Lower lobe of right lung (tissue), 2 donors: ENCODE measurements around the gene PRKCH. TPM values are rescaled to one million over a fixed set of nuclear protein-coding genes. Genes with fewer than 3 reads are reported as not detected.
A peak's percentile ranks its signal among the peaks of the same experiment; 100 is the strongest.

ENCODE experiments used
- ATAC-seq, 2 donors: fragments of 200-7000 bp; cut with Tn5 transposase; one replicate each; pipeline ENCODE4 v1.9.1; 2020 to 2022; ENCODE audit warnings: mild to moderate bottlenecking in 2 of 2, moderate library complexity in 2 of 2
- DNase-seq: peaks from one replicate; pipeline ENCODE4 v3.0.0-alpha.2; 2020
- H3K27ac ChIP-seq: fragments of 200-600 bp; one replicate; pipeline ENCODE4 v1.8.0; 2022
- H3K27me3 ChIP-seq: fragments of 200-600 bp; one replicate; pipeline ENCODE4 v1.8.0; 2022; ENCODE audit warnings: low read depth
- H3K36me3 ChIP-seq: fragments of 200-600 bp; one replicate; pipeline ENCODE4 v1.8.0; 2022; ENCODE audit warnings: mild to moderate bottlenecking
- H3K4me1 ChIP-seq: fragments of 200-600 bp; one replicate; pipeline ENCODE4 v1.8.0; 2022
- H3K4me3 ChIP-seq: fragments of 200-600 bp; one replicate; pipeline ENCODE4 v1.8.0; 2022; ENCODE audit warnings: mild to moderate bottlenecking
- H3K9me3 ChIP-seq: fragments of 200-600 bp; one replicate; pipeline ENCODE4 v1.8.0; 2022
- intact Hi-C: fragments of 100-400 bp; cut with DNase I; formaldehyde crosslinking; loops from one replicate; pipeline ENCODE4 v1.11.0; 2022
- total RNA-seq: library from RNA; stranded (reverse); fragmentation: NEBNext Ultra II Directional; extraction: Animal tissue kit (Norgen Biotek cat#: 25700); gene quantifications from one replicate; pipeline ENCODE4 v1.2.1, GENCODE V29; 2021
- TF ChIP-seq, protein P1 (sequence below): fragments of 200-600 bp; IDR thresholded peaks from one replicate; pipeline ENCODE4 v1.8.0; 2022; ENCODE audit warnings: antibody characterized with exemption, mild to moderate bottlenecking
- donor health status: DM: no; HTN: yes; CAD: no; lungs with severe emphysema.

The PRKCH gene
- total RNA-seq, 1 donor from 2014 or later: 60.9 TPM

DNA sequence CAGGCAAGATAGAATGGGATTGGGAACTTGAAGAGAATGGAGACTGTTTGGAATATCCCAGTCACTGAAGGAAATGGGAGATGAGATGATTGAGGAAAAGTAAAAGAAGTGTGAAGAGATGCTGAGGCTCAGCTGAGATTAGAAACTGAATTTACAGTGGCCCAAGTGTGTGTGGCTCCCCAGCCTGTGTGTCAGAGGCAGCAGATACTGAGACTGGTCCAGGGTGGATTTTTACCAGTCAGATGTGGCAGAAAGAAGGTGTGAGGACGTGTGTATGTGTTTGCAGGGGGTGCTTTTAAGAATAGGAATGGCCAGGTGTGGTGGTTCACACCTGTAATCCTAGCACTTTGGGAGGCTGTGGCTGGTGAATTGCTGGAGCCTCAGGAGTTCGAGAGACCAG is 42.9 kb downstream of the PRKCH start:
- Histone ChIP-seq H3K9me3 (no peaks in the 10 kb centered on the region), H3K27me3 (no peaks in the 10 kb centered on the region), H3K27ac (peak overlapping the region; percentile 21), H3K4me1 (peaks cover 56% of the 10 kb centered on the region), H3K36me3 (no peaks in the 10 kb centered on the region), H3K4me3 (no peak overlapping the region)
- intact Hi-C loops: no loop called here
- DNase-seq (no peak), ATAC-seq (no peak)
- TF ChIP-seq, protein P1, sequence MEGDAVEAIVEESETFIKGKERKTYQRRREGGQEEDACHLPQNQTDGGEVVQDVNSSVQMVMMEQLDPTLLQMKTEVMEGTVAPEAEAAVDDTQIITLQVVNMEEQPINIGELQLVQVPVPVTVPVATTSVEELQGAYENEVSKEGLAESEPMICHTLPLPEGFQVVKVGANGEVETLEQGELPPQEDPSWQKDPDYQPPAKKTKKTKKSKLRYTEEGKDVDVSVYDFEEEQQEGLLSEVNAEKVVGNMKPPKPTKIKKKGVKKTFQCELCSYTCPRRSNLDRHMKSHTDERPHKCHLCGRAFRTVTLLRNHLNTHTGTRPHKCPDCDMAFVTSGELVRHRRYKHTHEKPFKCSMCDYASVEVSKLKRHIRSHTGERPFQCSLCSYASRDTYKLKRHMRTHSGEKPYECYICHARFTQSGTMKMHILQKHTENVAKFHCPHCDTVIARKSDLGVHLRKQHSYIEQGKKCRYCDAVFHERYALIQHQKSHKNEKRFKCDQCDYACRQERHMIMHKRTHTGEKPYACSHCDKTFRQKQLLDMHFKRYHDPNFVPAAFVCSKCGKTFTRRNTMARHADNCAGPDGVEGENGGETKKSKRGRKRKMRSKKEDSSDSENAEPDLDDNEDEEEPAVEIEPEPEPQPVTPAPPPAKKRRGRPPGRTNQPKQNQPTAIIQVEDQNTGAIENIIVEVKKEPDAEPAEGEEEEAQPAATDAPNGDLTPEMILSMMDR: no peak

DNA sequence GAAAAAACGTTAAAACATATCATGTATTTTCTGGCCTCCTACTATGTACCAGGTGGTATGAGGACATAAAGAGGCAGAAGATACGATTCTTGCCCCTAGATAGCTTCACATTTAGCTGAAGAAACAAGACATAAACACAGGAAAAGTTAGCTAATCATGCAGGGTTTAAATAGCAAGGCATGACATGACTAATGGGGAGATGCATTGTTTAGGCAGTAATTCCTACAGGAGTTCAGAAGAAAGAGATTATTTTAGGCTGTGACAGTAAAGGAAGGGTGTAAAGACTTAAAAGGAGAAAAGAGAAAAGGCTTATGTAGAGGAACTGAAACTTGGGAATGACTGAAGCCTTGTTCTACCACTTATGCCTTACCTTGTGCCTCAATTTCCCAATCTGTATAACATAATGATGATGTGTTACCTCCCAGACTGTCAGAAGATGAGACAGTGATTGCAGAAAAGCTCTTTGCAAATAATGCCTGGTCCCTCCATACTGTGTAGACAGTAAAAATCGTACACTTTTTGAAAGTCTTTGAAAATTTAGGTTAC is 44.4 kb downstream of the PRKCH start:
- H3K4me1 ChIP-seq: peaks cover 61% of the 10 kb centered on the region
- intact Hi-C loops: no loop called here
- TF ChIP-seq, protein P1: no peak
- H3K9me3 ChIP-seq: no peaks in the 10 kb centered on the region
- no peaks in the 10 kb centered on the region for H3K36me3 ChIP-seq
- H3K27ac ChIP-seq: no peak overlapping the region
- no peaks in the 10 kb centered on the region for H3K27me3 ChIP-seq
- ATAC-seq: no peak
- DNase-seq: no peak
- no peak overlapping the region for H3K4me3 ChIP-seq

DNA sequence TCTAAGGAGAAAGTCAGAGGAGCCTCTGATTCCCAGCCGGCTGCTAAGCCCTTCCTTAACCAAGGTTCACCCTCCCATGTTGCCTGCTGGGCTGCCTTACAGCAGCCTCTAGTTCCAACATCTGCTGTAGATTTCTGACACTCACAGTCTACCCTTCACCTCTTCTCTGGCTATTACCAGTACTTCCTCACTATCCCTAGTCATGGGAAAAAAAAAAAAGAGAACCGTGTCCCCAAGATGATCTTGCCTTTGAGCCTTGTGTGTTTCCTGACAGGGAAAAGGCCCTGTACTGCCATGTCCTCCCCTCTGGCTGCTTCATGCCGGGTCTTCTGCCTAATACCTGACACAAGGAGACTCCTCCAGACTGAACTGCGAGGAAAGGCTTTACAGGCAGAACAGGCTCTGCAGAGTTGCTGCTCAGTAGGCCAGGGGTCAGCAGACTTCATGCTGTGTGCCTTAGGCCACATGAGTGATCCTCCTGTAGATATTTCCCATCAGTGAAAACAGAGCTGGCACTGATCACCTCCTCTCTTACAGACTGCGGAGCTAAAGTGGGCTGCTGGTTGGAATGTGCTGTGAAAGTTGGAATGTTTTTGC is 46.8 kb downstream of the PRKCH start:
- intact Hi-C loops: no loop called here
- peak overlapping the region; percentile 55 for H3K27ac ChIP-seq
- TF ChIP-seq, protein P1: no peak
- DNase-seq (no peak), ATAC-seq (peak; percentile 73 to 81)
- H3K9me3 ChIP-seq: no peaks in the 10 kb centered on the region
- no peaks in the 10 kb centered on the region for H3K36me3 ChIP-seq
- H3K4me3 ChIP-seq: no peak overlapping the region
- H3K4me1 ChIP-seq: peaks cover 63% of the 10 kb centered on the region
- H3K27me3 ChIP-seq: no peaks in the 10 kb centered on the region

DNA sequence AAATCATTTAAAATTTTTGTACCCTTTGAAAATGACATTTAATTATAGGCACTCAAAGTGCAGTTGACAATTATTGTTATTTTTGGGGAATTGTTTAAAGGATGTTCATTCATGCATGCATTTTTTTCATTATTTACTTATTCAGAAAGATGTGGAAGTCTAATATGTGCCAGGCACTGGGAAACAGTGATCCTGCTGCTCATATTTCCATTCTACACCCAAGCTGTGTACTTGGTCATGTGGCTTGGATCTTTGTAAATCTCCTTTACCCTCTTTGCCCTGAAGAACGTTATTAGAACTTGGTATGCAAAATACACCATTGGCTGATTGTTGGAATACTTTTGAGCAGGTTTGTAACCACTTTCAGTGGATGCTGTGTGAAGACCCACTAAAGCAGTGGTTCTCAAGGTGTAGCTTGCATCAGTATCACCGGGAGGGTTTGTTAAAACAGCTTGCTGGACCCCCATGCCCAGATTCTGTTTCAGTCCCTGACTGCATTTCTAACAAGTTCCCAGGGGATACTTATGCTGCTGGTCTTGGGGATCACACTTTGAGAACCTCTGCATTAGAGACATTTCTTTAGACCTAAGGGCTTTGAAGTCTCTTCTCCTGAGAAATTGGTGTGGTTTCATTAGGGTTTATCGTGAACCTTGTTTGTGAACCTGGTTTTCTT is 47.5 kb downstream of the PRKCH start:
- Histone ChIP-seq H3K27ac (no peak overlapping the region), H3K4me3 (no peak overlapping the region), H3K36me3 (no peaks in the 10 kb centered on the region), H3K27me3 (no peaks in the 10 kb centered on the region), H3K4me1 (peaks cover 63% of the 10 kb centered on the region), H3K9me3 (peaks cover 2% of the 10 kb centered on the region)
- TF ChIP-seq, protein P1: no peak
- no peak for ATAC-seq
- intact Hi-C loops: no loop called here
- no peak for DNase-seq

DNA sequence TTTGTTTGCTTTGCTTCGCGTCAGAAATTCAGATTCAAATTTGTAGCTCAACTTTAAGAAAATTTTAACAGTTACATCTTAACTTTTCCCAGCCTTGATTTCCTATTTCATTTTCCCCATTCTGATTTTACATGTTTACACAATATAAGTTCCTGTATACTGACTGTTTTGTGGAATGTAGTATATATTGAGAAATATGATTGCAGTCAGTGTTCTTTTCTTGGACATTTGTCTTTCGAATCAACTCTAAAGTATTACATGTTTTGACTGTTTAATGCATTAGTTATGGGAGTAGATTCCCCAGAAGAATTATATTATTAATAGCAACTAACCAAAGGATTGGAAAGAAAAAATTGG is 48.1 kb downstream of the PRKCH start:
- no peak overlapping the region for H3K27ac ChIP-seq
- peaks cover 60% of the 10 kb centered on the region for H3K4me1 ChIP-seq
- TF ChIP-seq, protein P1: no peak
- DNase-seq (no peak), ATAC-seq (no peak)
- no peaks in the 10 kb centered on the region for H3K36me3 ChIP-seq
- no peak overlapping the region for H3K4me3 ChIP-seq
- H3K27me3 ChIP-seq: no peaks in the 10 kb centered on the region
- intact Hi-C loops: no loop called here
- H3K9me3 ChIP-seq: peaks cover 7% of the 10 kb centered on the region
